Esophagus muscularis mucosa (tissue), 4 donors: ENCODE data around the gene TM4SF5.

Source experiments
- CTCF ChIP-seq, 3 experiments: fragments of 200-600 bp in 2 of 3; fragments of 450-650 bp in 1 of 3; sonication (generic) in 2 of 3; IDR thresholded peaks; one replicate each; pipeline ENCODE4 v1.5.1; 2017 to 2019; ENCODE audit warnings: antibody characterized with exemption in 3 of 3, mild to moderate bottlenecking in 2 of 3, moderate library complexity in 1 of 3
- EP300 ChIP-seq: sonication (generic); formaldehyde crosslinking; IDR thresholded peaks from one replicate; pipeline ENCODE4 v1.6.1; 2017; ENCODE audit warnings: antibody characterized with exemption
- POLR2A ChIP-seq: fragments of 450-650 bp; IDR thresholded peaks from one replicate; pipeline ENCODE4 v1.6.1; 2017; ENCODE audit warnings: antibody characterized with exemption, moderate library complexity, mild to moderate bottlenecking, low read depth
- POLR2AphosphoS5 ChIP-seq, 2 donors: sonication (generic); formaldehyde crosslinking; IDR thresholded peaks; one replicate each; pipeline ENCODE4 v1.6.1; 2017; ENCODE audit warnings: antibody characterized with exemption in 2 of 2

- no peak for TF ChIP-seq POLR2AphosphoS5 (IDR thresholded peaks at IDR 0.05)
- TF ChIP-seq CTCF (IDR thresholded peaks at IDR 0.05): no peak
- TF ChIP-seq EP300: no peak
- TF ChIP-seq POLR2A: no peak
These were observed 6.5 kb downstream of the TM4SF5 start for GRCh38 chr17:4777969-4778760.
